SH-SY5Y (cell line): ENCODE data around the gene TPX2.

ENCODE experiments used
- GATA2 ChIP-seq: IDR thresholded peaks from 2 replicates; pipeline ENCODE4 v1.6.1; 2011; ENCODE audit warnings: mild to moderate bottlenecking, low read depth, low read length
- GATA3 ChIP-seq: IDR thresholded peaks from 2 replicates; pipeline ENCODE4 v1.6.1; 2011; ENCODE audit warnings: low read depth, mild to moderate bottlenecking, low read length, moderate library complexity

DNA sequence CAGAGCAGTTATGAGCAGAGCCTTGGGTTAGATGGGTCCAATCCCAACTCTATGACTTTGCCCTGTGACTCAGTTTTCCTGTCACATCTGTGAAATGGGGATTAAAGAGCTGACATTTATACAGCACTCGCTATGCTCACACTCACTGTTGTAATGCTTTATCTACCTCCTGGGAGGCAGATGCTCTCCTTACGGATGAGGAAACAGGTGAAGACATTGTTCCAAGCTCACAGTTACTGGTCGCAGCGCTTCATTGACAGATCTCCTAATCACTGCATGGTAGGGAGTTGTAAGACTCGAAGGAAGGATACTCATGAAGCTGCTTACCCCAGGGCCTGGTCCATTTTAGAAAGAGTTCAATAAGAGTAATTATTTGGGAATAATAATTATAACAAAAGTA lies 77.1 kb downstream of the TPX2 start:
- TF ChIP-seq GATA3 (no peak), GATA2 (no peak)
